GM18505 (cell line): Measurements from ENCODE around the gene CLP1.
"Not testable (repeated sequence)": the region's sequence is repeated elsewhere in the genome, so short reads cannot be mapped to it uniquely, and the experiment has no call there.

Source experiments
- ATAC-seq: cut with Tn5 transposase; IDR thresholded peaks from one replicate; pipeline ENCODE4 v1.9.1; 2021; ENCODE audit not compliant: unreplicated experiment
- POLR2A ChIP-seq: IDR thresholded peaks from 4 replicates; pipeline ENCODE4 v1.6.1; 2011; ENCODE audit warnings: borderline replicate concordance; ENCODE audit not compliant: insufficient read depth, insufficient read length; ENCODE audit errors: extremely low read depth

CLP1 gene

DNA sequence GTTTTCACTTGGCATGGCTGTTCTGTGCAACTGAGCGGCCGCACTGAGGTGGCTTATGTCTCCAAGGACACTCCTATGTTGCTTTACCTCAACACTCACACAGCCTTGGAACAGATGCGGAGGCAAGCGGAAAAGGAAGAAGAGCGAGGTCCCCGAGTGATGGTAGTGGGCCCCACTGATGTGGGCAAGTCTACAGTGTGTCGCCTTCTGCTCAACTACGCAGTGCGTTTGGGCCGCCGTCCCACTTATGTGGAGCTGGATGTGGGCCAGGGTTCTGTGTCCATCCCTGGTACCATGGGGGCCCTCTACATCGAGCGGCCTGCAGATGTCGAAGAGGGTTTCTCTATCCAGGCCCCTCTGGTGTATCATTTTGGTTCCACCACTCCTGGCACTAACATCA is 2.1 kb downstream of the CLP1 start:
- TF ChIP-seq POLR2A = no peak
- no peak for ATAC-seq

- ATAC-seq = no peak
- TF ChIP-seq POLR2A = no peak
These were observed 5.3 kb downstream of the CLP1 start for GRCh38 chr11:57662893-57663292.

DNA sequence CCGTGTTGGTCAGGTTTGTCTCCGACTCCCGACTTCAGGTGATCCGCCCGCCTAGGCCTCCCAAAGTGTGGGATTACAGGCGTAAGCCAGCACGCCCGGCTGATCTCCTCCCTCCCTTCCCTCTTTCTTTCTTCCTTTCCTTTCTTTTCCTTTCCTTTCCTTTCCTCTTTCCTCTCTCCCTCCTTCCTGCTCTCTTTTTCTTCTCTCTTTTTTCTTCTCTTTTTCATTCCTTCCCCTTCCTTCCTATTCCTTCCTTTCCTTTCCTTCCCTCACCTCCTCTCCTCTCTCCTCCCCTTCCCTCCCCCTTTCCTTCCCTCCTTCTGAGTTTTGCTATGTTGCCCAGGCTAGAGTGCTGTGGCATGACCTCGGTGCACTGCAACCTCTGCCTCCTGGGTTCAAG is 6.4 kb downstream of the CLP1 start:
- no peak for ATAC-seq
- TF ChIP-seq POLR2A = no peak

GRCh38 chr11:57667117-57667735 is 9.7 kb downstream of the CLP1 start:
- peak; percentile 58 for ATAC-seq
- TF ChIP-seq POLR2A = peak; percentile 68

GRCh38 chr11:57667736-57668433 is 10.3 kb downstream of the CLP1 start, which contains the start of gene ZDHHC5:
Gene ZDHHC5 (plus strand): TSS chr11:57668114. CDS start chr11:57673091, 4,977 bp downstream.
- peak; percentile 88 for ATAC-seq
- TF ChIP-seq POLR2A = peak; percentile 93

DNA sequence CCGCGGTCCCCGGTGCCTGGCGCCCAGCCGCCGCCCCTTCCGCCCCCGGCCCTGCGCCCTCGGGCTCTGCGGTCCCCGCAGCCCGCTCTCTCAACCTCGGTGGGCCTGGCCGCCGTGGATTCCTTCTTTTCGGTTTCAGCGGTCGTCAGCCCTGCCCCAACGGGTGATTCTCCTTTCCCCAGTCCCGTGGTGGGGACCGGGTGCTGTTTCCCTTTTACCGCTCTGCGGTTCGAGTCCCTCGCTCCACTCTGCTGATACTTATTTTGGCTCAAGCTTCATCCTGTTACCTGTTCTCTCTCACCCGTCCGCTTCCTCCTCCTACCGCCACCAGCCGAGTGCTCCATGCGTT is 10.8 kb downstream of the CLP1 start:
- peak; percentile 10 for ATAC-seq
- no peak for TF ChIP-seq POLR2A

DNA sequence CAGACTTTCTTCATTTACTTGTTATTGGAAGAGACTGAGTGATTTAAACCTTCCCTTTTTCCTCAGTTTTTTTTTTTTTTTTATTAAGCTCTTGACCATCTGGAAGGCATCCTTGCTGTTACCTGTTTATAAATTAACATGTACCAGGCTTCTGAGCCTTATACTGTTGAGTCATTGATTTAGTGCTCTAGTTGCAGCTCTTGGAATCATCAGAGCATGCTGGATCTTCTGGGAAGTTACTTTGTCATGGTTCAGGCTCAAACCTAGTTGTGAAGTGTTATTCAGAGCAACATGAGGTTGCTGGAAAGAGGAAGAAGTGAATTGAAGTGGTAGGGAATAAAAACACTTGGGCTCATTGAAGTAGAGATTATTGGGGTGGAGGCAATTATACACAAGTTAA is 16.7 kb downstream of the CLP1 start:
- ATAC-seq = no peak
- TF ChIP-seq POLR2A = no peak

GRCh38 chr11:57675176-57675941 is 17.8 kb downstream of the CLP1 start:
- ATAC-seq = no peak
- no peak for TF ChIP-seq POLR2A

DNA sequence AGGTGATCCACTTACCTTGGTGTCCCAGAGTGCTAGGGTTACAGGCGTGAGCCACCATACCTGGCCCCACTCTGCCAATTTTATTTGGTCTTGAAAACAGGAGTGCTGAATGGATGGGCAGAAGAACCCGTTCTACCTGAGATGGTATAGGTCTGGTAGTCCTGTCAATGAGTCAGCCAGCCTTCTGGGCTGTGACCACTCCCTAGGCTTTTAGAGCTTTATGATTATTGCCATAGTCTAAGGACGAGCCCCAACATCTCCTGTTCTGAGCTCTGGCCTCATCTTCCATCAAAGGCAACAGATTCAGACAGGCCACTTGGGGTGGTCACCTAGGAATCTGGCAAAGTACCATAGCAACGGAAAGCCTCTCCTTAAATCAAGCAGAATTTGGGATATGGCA is 21.8 kb downstream of the CLP1 start:
- no peak for ATAC-seq
- TF ChIP-seq POLR2A = no peak

- ATAC-seq = no peak
- TF ChIP-seq POLR2A = no peak
These were observed 23.0 kb downstream of the CLP1 start for GRCh38 chr11:57680552-57680874.

DNA sequence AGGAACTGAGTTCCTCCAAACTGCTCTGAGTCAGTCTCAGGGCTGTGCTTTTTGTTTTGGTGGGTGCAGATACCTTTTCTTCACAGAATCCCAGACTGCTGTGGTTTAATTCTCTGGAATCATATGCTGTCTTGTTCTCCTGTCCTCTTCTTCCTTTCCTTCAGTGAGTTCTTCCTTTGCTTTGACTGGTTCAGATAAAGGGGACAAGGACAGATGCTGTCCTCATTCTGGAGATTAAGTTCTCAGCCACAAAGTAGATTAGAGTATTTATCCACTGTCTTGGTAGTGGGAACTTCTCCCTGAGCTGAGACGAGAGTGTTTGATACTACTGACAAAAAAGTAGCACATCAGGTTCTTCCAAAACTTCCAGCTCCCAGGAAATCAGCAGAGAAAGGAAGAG is 23.6 kb downstream of the CLP1 start:
- ATAC-seq = no peak
- TF ChIP-seq POLR2A = no peak

DNA sequence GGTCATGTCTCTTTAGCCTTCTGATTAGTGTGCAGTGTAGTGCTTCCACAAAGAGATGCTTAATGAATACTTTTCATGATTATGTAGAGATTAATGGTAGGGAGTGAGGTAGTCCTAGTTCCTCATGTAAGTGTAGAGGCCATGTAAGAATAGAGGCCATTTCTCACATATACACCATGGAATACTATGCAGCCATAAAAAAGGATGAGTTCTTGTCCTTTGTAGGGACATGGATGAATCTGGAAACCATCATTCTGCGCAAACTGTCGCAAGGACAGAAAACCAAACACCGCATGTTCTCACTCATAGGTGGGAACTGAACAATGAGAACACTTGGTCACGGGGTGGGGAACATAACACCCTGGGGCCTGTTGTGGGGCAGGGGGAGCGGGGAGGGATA is 32.9 kb downstream of the CLP1 start:
- ATAC-seq = not testable (repeated sequence)

GRCh38 chr11:57698843-57699365 is 41.3 kb downstream of the CLP1 start:
- no peak for TF ChIP-seq POLR2A
- no peak for ATAC-seq

DNA sequence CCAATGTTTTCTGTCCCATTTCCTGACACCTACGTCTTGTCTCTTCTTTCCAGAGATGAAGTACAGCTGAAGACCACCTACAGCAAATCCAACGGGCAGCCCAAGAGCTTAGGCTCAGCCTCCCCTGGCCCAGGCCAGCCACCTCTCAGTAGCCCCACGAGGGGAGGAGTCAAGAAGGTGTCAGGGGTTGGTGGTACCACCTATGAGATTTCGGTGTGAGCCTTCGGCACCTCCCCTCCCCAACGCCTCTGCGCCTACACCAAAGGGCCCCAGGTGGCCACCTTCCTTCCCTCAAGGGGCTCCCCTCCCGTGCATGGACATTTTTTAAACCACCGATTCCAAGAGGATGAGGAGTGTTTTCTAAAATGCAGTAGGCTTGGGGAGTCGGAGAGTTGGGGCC is 42.3 kb downstream of the CLP1 start:
- TF ChIP-seq POLR2A = no peak
- no peak for ATAC-seq
